C4-2B (cell line): ENCODE measurements around the gene MICA.
"Not testable (repeated sequence)": the region's sequence is repeated elsewhere in the genome, so short reads cannot be mapped to it uniquely, and the experiment has no call there.

ENCODE experiments used
- ZFX ChIP-seq: fragments of 450-650 bp; IDR thresholded peaks from 2 replicates; pipeline ENCODE4 v1.6.1; 2017
- TF ChIP-seq, protein P1 (sequence below): fragments of 450-650 bp; conservative IDR thresholded peaks from 2 replicates; pipeline ENCODE4 v1.5.1; 2017; ENCODE audit warnings: mild to moderate bottlenecking

- TF ChIP-seq, protein P1, sequence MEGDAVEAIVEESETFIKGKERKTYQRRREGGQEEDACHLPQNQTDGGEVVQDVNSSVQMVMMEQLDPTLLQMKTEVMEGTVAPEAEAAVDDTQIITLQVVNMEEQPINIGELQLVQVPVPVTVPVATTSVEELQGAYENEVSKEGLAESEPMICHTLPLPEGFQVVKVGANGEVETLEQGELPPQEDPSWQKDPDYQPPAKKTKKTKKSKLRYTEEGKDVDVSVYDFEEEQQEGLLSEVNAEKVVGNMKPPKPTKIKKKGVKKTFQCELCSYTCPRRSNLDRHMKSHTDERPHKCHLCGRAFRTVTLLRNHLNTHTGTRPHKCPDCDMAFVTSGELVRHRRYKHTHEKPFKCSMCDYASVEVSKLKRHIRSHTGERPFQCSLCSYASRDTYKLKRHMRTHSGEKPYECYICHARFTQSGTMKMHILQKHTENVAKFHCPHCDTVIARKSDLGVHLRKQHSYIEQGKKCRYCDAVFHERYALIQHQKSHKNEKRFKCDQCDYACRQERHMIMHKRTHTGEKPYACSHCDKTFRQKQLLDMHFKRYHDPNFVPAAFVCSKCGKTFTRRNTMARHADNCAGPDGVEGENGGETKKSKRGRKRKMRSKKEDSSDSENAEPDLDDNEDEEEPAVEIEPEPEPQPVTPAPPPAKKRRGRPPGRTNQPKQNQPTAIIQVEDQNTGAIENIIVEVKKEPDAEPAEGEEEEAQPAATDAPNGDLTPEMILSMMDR, result not testable (repeated sequence)
- TF ChIP-seq ZFX, result not testable (repeated sequence)
Observed at GRCh38 chr6:31435051-31435450, 31.7 kb downstream of the MICA start.
